HG03135 (cell line): ENCODE data around the gene KAZN.

Source experiments
- ATAC-seq: cut with Tn5 transposase; IDR thresholded peaks from one replicate; pipeline ENCODE4 v1.9.1; 2021; ENCODE audit warnings: mild to moderate bottlenecking, moderate library complexity; ENCODE audit not compliant: unreplicated experiment

The KAZN gene

GRCh38 chr1:14612256-14612655, 13.8 kb downstream of the KAZN start:
- no peak for ATAC-seq

- no peak for ATAC-seq
Observed at GRCh38 chr1:14613926-14614325, 15.4 kb downstream of the KAZN start.

- ATAC-seq, result no peak
Observed at GRCh38 chr1:14614341-14614740, 15.9 kb downstream of the KAZN start.

GRCh38 chr1:14615549-14616218, 17.2 kb downstream of the KAZN start:
- ATAC-seq, result no peak

GRCh38 chr1:14616632-14617396, 18.3 kb downstream of the KAZN start:
- ATAC-seq, result no peak

GRCh38 chr1:14617791-14618190, 19.3 kb downstream of the KAZN start:
- no peak for ATAC-seq

GRCh38 chr1:14620941-14621340, 22.5 kb downstream of the KAZN start:
- ATAC-seq, result no peak

GRCh38 chr1:14623090-14623489, 24.6 kb downstream of the KAZN start:
- no peak for ATAC-seq

- ATAC-seq, result no peak
Observed at GRCh38 chr1:14624941-14625340, 26.5 kb downstream of the KAZN start.

- ATAC-seq, result no peak
Observed at GRCh38 chr1:14625572-14625971, 27.1 kb downstream of the KAZN start.

GRCh38 chr1:14625996-14626395, 27.5 kb downstream of the KAZN start:
- no peak for ATAC-seq

- no peak for ATAC-seq
Observed at GRCh38 chr1:14626869-14627607, 28.6 kb downstream of the KAZN start.

- no peak for ATAC-seq
Observed at GRCh38 chr1:14627608-14628489, 29.4 kb downstream of the KAZN start.

GRCh38 chr1:14629363-14630014, 31.0 kb downstream of the KAZN start:
- no peak for ATAC-seq

- ATAC-seq, result no peak
Observed at GRCh38 chr1:14630986-14631385, 32.5 kb downstream of the KAZN start.

GRCh38 chr1:14631421-14631820, 32.9 kb downstream of the KAZN start:
- ATAC-seq, result no peak

GRCh38 chr1:14634486-14634885, 36.0 kb downstream of the KAZN start:
- no peak for ATAC-seq

- ATAC-seq, result no peak
Observed at GRCh38 chr1:14635421-14635820, 36.9 kb downstream of the KAZN start.

GRCh38 chr1:14636897-14637632, 38.6 kb downstream of the KAZN start:
- ATAC-seq, result no peak
